HCT116 (cell line): ENCODE measurements around the gene ZNF653. TPM values are rescaled to one million over a fixed set of nuclear protein-coding genes. Genes with fewer than 3 reads are reported as not detected.
A peak's percentile ranks its signal among the peaks of the same experiment; 100 is the strongest.

Source experiments
- ATAC-seq: fragments of 200-7000 bp; cut with Tn5 transposase; 2 replicates; pipeline ENCODE4 v1.9.1; 2020; ENCODE audit warnings: mild to moderate bottlenecking, moderate library complexity
- BruUV-seq: library from RNA; stranded (reverse); fragments of 400-500 nt; replicated peaks from 2 replicates; lab custom pipeline; 2021; lab: Mats Ljungman, UMichigan
- CTCF ChIA-PET: fragments of 300-600 bp; sonication (Branson Sonifier 250); formaldehyde crosslinking; loops from one replicate; lab custom pipeline; 2021; ENCODE audit warnings: antibody characterized with exemption; lab: Charles Lee
- POLR2A ChIA-PET: fragments of 300-600, 350-600 bp; sonication (Branson Sonifier 250); formaldehyde crosslinking; loops from one replicate; lab custom pipeline; 2021; ENCODE audit warnings: antibody characterized with exemption; lab: Charles Lee
- RAD21 ChIA-PET, 2 experiments: fragments of 300-600 bp; sonication (Branson Sonifier 250); formaldehyde crosslinking; loops; one replicate each; lab custom pipeline; 2023; ENCODE audit warnings: low total read pairs in 2 of 2; ENCODE audit not compliant: uncharacterized antibody in 2 of 2, unreplicated experiment in 2 of 2, low non-redundant PET in 1 of 2; lab: Charles Lee
- DNase-seq: peaks from one replicate; pipeline ENCODE4 v3.0.0-alpha.2; 2010; ENCODE audit warnings: low read depth, low spot score
- H2AFZ ChIP-seq: fragments of 200-600 bp; shearing (Covaris generic), sonication (generic); 2 replicates; pipeline ENCODE4 v1.6.1; 2017; ENCODE audit warnings: low read depth, mixed run types, mixed read lengths, antibody characterized with exemption, low read length; ENCODE audit not compliant: poor library complexity, severe bottlenecking
- H3K27ac ChIP-seq: 2 replicates; pipeline ENCODE4 v1.5.1; 2012; ENCODE audit warnings: low read depth, low read length
- H3K27me3 ChIP-seq: fragments of 200-600 bp; sonication (generic); 2 replicates; pipeline ENCODE4 v1.6.1; 2016; ENCODE audit warnings: mixed run types, low read length, mixed read lengths; ENCODE audit not compliant: insufficient read depth
- H3K36me3 ChIP-seq, 2 experiments: fragments of 200-500 bp in 1 of 2; fragments of 200-600 bp in 1 of 2; sonication (Bioruptor generic) in 1 of 2; sonication (generic) in 1 of 2; 2 replicates each; pipeline versions ENCODE4 v1.5.1 to v1.6.1; 2014 to 2016; ENCODE audit warnings: low read length in 2 of 2, inconsistent platforms in 1 of 2, mixed read lengths in 1 of 2, mixed run types in 1 of 2; ENCODE audit not compliant: insufficient read depth in 2 of 2, control insufficient read depth in 1 of 2
- H3K4me1 ChIP-seq, 2 experiments: fragments of 200-600 bp in 1 of 2; sonication (generic) in 1 of 2; 2 replicates each; pipeline versions ENCODE4 v1.5.1 to v1.6.1; 2012 to 2017; ENCODE audit warnings: low read length in 2 of 2, inconsistent platforms in 1 of 2, mild to moderate bottlenecking in 1 of 2, mixed read lengths in 1 of 2, mixed run types in 1 of 2, moderate library complexity in 1 of 2; ENCODE audit not compliant: insufficient read depth in 2 of 2, control insufficient read depth in 1 of 2
- H3K4me2 ChIP-seq: fragments of 200-600 bp; sonication (generic); 2 replicates; pipeline ENCODE4 v1.6.1; 2017; ENCODE audit warnings: mixed run types, low read length, mixed read lengths
- H3K4me3 ChIP-seq, 2 experiments: fragments of 200-600 bp in 1 of 2; sonication (generic) in 1 of 2; replicated peaks in 1 of 2; 2 replicates each; pipeline ENCODE4 v1.5.1; 2011 to 2016; ENCODE audit warnings: low read length in 2 of 2, control low read depth in 1 of 2, low read depth in 1 of 2, mild to moderate bottlenecking in 1 of 2, mixed read lengths in 1 of 2, mixed run types in 1 of 2
- H3K79me2 ChIP-seq: fragments of 200-600 bp; sonication (generic); 2 replicates; pipeline ENCODE4 v1.6.1; 2017; ENCODE audit warnings: mild to moderate bottlenecking, mixed run types, low read length, moderate library complexity, mixed read lengths; ENCODE audit not compliant: insufficient read depth
- H3K9ac ChIP-seq: fragments of 200-600 bp; sonication (generic); 2 replicates; pipeline ENCODE4 v1.6.1; 2016; ENCODE audit warnings: low read length, mixed read lengths
- H3K9me2 ChIP-seq: fragments of 200-600 bp; sonication (generic), shearing (Covaris generic); 2 replicates; pipeline ENCODE4 v1.6.1; 2017; ENCODE audit warnings: mixed run types, mild to moderate bottlenecking, moderate library complexity; ENCODE audit not compliant: insufficient read depth
- H3K9me3 ChIP-seq, 2 experiments: fragments of 200-500 bp in 1 of 2; fragments of 200-600 bp in 1 of 2; sonication (Bioruptor generic) in 1 of 2; sonication (generic) in 1 of 2; 2 replicates each; pipeline ENCODE4 v1.6.1; 2014 to 2017; ENCODE audit warnings: low read length in 2 of 2, mixed read lengths in 2 of 2, inconsistent platforms in 1 of 2, low read depth in 1 of 2, mild to moderate bottlenecking in 1 of 2, mixed run types in 1 of 2, moderate library complexity in 1 of 2; ENCODE audit not compliant: control insufficient read depth in 1 of 2, insufficient read depth in 1 of 2
- H4K20me1 ChIP-seq: fragments of 200-600 bp; sonication (generic), shearing (Covaris generic); 2 replicates; pipeline ENCODE4 v1.6.1; 2017; ENCODE audit warnings: mixed run types, mild to moderate bottlenecking, moderate library complexity; ENCODE audit not compliant: insufficient read depth
- EGR1 ChIP-seq: IDR thresholded peaks from 2 replicates; pipeline ENCODE4 v1.6.1; 2012; ENCODE audit warnings: low read depth
- FOSL1 ChIP-seq: IDR thresholded peaks from 2 replicates; pipeline ENCODE4 v1.6.1; 2012; ENCODE audit warnings: low read depth
- POLR2A ChIP-seq: IDR thresholded peaks from 2 replicates; pipeline ENCODE4 v1.7.0; 2011; ENCODE audit warnings: borderline replicate concordance; ENCODE audit not compliant: insufficient read depth, insufficient read length; ENCODE audit errors: extremely low read depth
- POLR2AphosphoS5 ChIP-seq: IDR thresholded peaks from 2 replicates; pipeline ENCODE4 v1.6.1; 2011; ENCODE audit warnings: mild to moderate bottlenecking, low read depth, low read length, moderate library complexity
- RAD21 ChIP-seq: IDR thresholded peaks from 2 replicates; pipeline ENCODE4 v1.6.1; 2012; ENCODE audit warnings: low read depth, mild to moderate bottlenecking
- SP1 ChIP-seq: IDR thresholded peaks from 2 replicates; pipeline ENCODE4 v1.6.1; 2012; ENCODE audit warnings: low read depth
- intact Hi-C: fragments of 100-400 bp; cut with micrococcal nuclease; formaldehyde crosslinking; loops from 2 replicates; pipeline ENCODE4 v1.10.0; 2022
- total RNA-seq: library from RNA; stranded (reverse); gene quantifications from one replicate; pipeline ENCODE4 v1.2.1, GENCODE V29; 2021; ENCODE audit not compliant: unreplicated experiment
- TF ChIP-seq, protein P1 (sequence below): IDR thresholded peaks from 2 replicates; pipeline ENCODE4 v1.6.1; 2012

The ZNF653 gene
- total RNA-seq, 1 experiment from 2014 or later, result 16.1 TPM

DNA sequence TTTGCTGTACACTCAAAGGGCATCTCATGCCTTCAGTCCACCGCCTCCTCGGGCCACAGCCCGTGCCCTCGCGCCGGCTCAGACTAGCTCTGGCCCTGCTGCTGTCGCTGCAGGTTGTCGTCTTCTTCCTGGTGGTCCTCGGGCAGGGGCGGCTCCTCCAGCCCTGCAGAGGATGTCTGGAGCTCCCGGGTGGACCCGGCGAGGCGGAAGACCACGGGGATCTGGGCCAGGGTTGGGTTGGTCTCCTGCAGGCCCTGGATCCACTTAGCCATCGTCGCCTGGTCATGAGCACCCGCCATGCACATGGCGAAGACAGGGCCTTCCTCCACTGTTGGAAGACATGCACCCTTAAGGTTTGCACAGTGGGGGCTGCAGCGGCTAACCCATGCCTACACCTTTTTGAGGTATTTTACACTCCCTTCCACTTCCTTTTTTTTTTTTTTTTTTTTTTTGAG is 489 bp upstream of the ZNF653 start:
- TSS peak; percentile 86 for BruUV-seq
- Histone ChIP-seq H4K20me1 (no peaks in the 10 kb centered on the region), H3K9ac (peak overlapping the region; percentile 87), H3K9me2 (no peaks in the 10 kb centered on the region), H3K4me3 (peak overlapping the region; percentile 65 to 80), H3K79me2 (peaks cover 6% of the 10 kb centered on the region; the same call in 1 of the 2 replicates), H3K4me1 (peaks cover 0 to 13% of the 10 kb centered on the region in 2 experiments; a peak in 2 of 4 replicates), H2AFZ (no peak overlapping the region), H3K27ac (peak overlapping the region; percentile 89), H3K4me2 (peak overlapping the region; percentile 94), H3K36me3 (no peaks in the 10 kb centered on the region), H3K27me3 (no peaks in the 10 kb centered on the region), H3K9me3 (no peaks in the 10 kb centered on the region)
- TF ChIP-seq RAD21 (no peak), POLR2A (peak; percentile 4), FOSL1 (no peak)
- intact Hi-C loops, result no loop called here
- ChIA-PET POLR2A (no interaction called here), CTCF (no interaction called here), RAD21 (interaction anchor here in 1 of 2 experiments (0.7 kb wide), 1 partner anchor 24 kb away, joined by 5 read pairs; no protein-coding TSS in a partner anchor)
- ATAC-seq, result peak; percentile 12; the same call in 1 of the 2 replicates
- DNase-seq, result no peak

DNA sequence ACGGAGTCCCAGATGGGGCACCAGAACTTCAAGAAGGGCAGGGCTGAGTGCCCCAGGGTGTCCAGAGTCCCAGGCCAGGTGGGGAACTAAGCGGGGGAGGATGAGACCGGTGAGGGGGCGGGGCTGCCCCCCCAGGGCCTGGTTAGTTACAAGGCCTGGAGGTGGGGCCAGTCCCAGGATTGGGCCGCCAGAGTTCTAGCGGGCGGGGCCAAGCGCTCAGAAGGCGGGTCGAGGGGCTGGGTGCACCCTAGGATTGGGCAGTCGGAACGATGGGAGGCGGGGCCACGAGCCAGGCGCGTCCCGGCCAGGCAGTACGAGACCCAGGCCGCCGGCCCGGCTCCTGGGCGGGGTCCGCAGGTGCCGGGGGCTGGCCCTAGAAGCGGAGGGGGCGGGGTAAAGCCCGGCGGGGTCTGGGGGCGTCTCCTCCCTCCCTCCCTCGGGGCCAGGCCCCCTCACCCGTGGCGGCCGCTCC is 571 bp downstream of the ZNF653 start:
- ATAC-seq (peak; percentile 96), DNase-seq (peak; percentile 90)
- Histone ChIP-seq H3K4me3 (peak overlapping the region; percentile 65 to 80), H4K20me1 (no peaks in the 10 kb centered on the region), H3K27ac (peak overlapping the region; percentile 89), H3K9me2 (no peaks in the 10 kb centered on the region), H2AFZ (no peak overlapping the region), H3K4me2 (peak overlapping the region; percentile 94), H3K79me2 (peaks cover 6% of the 10 kb centered on the region; the same call in 1 of the 2 replicates), H3K9me3 (no peaks in the 10 kb centered on the region), H3K27me3 (no peaks in the 10 kb centered on the region), H3K36me3 (no peaks in the 10 kb centered on the region), H3K9ac (peak overlapping the region; percentile 87), H3K4me1 (peaks cover 0 to 13% of the 10 kb centered on the region in 2 experiments; a peak in 2 of 4 replicates)
- intact Hi-C loops, result loop anchor here (2.0 kb wide), 1 partner anchor 24 kb away; the partner anchor contains the start of gene ECSIT
- RAD21 ChIA-PET, result no interaction called here
- no TSS peak for BruUV-seq
- POLR2A ChIA-PET, result interaction anchor here (1.0 kb wide), 1 partner anchor 124 kb away, joined by 3 read pairs; no protein-coding TSS in a partner anchor
- TF ChIP-seq FOSL1, result no peak
- TF ChIP-seq EGR1, result peak; percentile 91
- TF ChIP-seq SP1, result peak; percentile 70
- peak; percentile 12 for TF ChIP-seq POLR2A
- TF ChIP-seq, protein P1, sequence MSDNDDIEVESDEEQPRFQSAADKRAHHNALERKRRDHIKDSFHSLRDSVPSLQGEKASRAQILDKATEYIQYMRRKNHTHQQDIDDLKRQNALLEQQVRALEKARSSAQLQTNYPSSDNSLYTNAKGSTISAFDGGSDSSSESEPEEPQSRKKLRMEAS, result no peak
- TF ChIP-seq POLR2AphosphoS5, result peak; percentile 50
- CTCF ChIA-PET, result no interaction called here
